HepG2 (cell line): ENCODE measurements around the gene C1D. TPM values are rescaled to one million over a fixed set of nuclear protein-coding genes. Genes with fewer than 3 reads are reported as not detected.

Experiments
- ARNTL ChIP-seq: sonication (generic); formaldehyde crosslinking; IDR thresholded peaks from 2 replicates; pipeline ENCODE4 v1.4.0; 2020; ENCODE audit warnings: mild to moderate bottlenecking, missing genetic modification reagents
- ELK4 ChIP-seq: sonication (generic); formaldehyde crosslinking; IDR thresholded peaks from 2 replicates; pipeline ENCODE4 v1.9.0; 2021; ENCODE audit warnings: missing genetic modification reagents, borderline replicate concordance
- FIP1L1 ChIP-seq: fragments of 200-400 bp; formaldehyde crosslinking; IDR thresholded peaks from 2 replicates; pipeline ENCODE4 v1.6.1; 2018; ENCODE audit warnings: low read depth, mild to moderate bottlenecking, low read length, moderate library complexity, borderline replicate concordance; ENCODE audit not compliant: insufficient read depth
- GMEB2 ChIP-seq: IDR thresholded peaks from 2 replicates; pipeline ENCODE4 v1.6.1; 2016; ENCODE audit warnings: missing biosample characterization, missing genetic modification reagents, low read depth
- KDM5A ChIP-seq: fragments of 200-600 bp; sonication (generic); IDR thresholded peaks from 2 replicates; pipeline ENCODE4 v1.7.0; 2018; ENCODE audit warnings: antibody characterized with exemption, mild to moderate bottlenecking, low read length, borderline replicate concordance
- MED1 ChIP-seq: sonication (generic); formaldehyde crosslinking; IDR thresholded peaks from 2 replicates; pipeline ENCODE4 v1.4.0; 2020; ENCODE audit warnings: missing genetic modification reagents
- NBN ChIP-seq: fragments of 450-650 bp; conservative IDR thresholded peaks from 2 replicates; pipeline ENCODE4 v1.6.1; 2017
- NCOA2 ChIP-seq: sonication (generic); formaldehyde crosslinking; IDR thresholded peaks from 2 replicates; pipeline ENCODE4 v1.8.0; 2022; ENCODE audit warnings: inconsistent platforms
- POGZ ChIP-seq: sonication (generic); formaldehyde crosslinking; IDR thresholded peaks from 2 replicates; pipeline ENCODE4 v1.4.0; 2020; ENCODE audit warnings: mild to moderate bottlenecking, missing genetic modification reagents
- PRDM10 ChIP-seq: sonication (generic); formaldehyde crosslinking; IDR thresholded peaks from 2 replicates; pipeline ENCODE4 v1.4.0; 2020; ENCODE audit warnings: low read depth, missing genetic modification reagents
- REL ChIP-seq: sonication (generic); formaldehyde crosslinking; conservative IDR thresholded peaks from 2 replicates; pipeline ENCODE4 v1.8.0; 2022; ENCODE audit warnings: mild to moderate bottlenecking, missing genetic modification reagents, moderate library complexity
- SAP130 ChIP-seq: IDR thresholded peaks from 2 replicates; pipeline ENCODE4 v1.6.1; 2016; ENCODE audit warnings: low read depth
- SOX5 ChIP-seq: IDR thresholded peaks from 2 replicates; pipeline ENCODE4 v1.6.1; 2016; ENCODE audit warnings: borderline replicate concordance
- TFDP1 ChIP-seq: IDR thresholded peaks from 2 replicates; pipeline ENCODE4 v1.6.1; 2016; ENCODE audit warnings: missing compliant biosample characterization, missing genetic modification reagents, borderline replicate concordance
- ZMYM4 ChIP-seq: sonication (generic); formaldehyde crosslinking; IDR thresholded peaks from 2 replicates; pipeline ENCODE4 v1.8.1; 2023; ENCODE audit warnings: mild to moderate bottlenecking, missing genetic modification reagents
- ZNF331 ChIP-seq: sonication (generic); formaldehyde crosslinking; IDR thresholded peaks from 2 replicates; pipeline ENCODE4 v1.4.0; 2020; ENCODE audit warnings: missing genetic modification reagents
- ZNF556 ChIP-seq: sonication (generic); formaldehyde crosslinking; IDR thresholded peaks from 2 replicates; pipeline ENCODE4 v1.4.0; 2020; ENCODE audit warnings: mild to moderate bottlenecking, missing genetic modification reagents, borderline replicate concordance
- ZNF670 ChIP-seq: sonication (generic); formaldehyde crosslinking; IDR thresholded peaks from 2 replicates; pipeline ENCODE4 v1.8.0; 2022; ENCODE audit warnings: mild to moderate bottlenecking, missing genetic modification reagents, borderline replicate concordance
- ZNF678 ChIP-seq: sonication (generic); formaldehyde crosslinking; IDR thresholded peaks from 2 replicates; pipeline ENCODE4 v1.4.0; 2020; ENCODE audit warnings: mild to moderate bottlenecking, missing genetic modification reagents
- ZNF773 ChIP-seq: sonication (generic); formaldehyde crosslinking; IDR thresholded peaks from 2 replicates; pipeline ENCODE4 v1.4.0; 2020; ENCODE audit warnings: missing genetic modification reagents, borderline replicate concordance
- polyA plus RNA-seq, 8 experiments: library from polyadenylated mRNA; depleted of rRNA in 3 of 8; stranded (reverse) in 7 of 8; unstranded in 1 of 8; fragments of >200 nt; fragmentation: Illumina TruSeq in 4 of 8; extraction: Trizol in 4 of 8; gene quantifications; 2 replicates each; pipeline versions ENCODE4 v1.2.1 to v1.2.3, GENCODE V29; 2011 to 2016; ENCODE audit warnings: low read depth in 4 of 8, missing spikeins in 1 of 8, mixed read lengths in 1 of 8; ENCODE audit not compliant: insufficient read depth in 1 of 8
- total RNA-seq, 5 experiments: library from RNA; depleted of rRNA; stranded (reverse); fragments of >200 nt; fragmentation: Illumina TruSeq; extraction: Trizol; gene quantifications; 2 replicates each; pipeline ENCODE4 v1.2.3, GENCODE V29; 2016; ENCODE audit warnings: low read depth in 1 of 5
- TF ChIP-seq, protein P1 (sequence below): sonication (generic); formaldehyde crosslinking; conservative IDR thresholded peaks from 2 replicates; pipeline ENCODE4 v1.4.0; 2020; ENCODE audit warnings: missing genetic modification reagents

Gene C1D
- total and polyA plus RNA-seq, 2 of the 13 experiments (the other 11 are each of a cell fraction or from before 2014, with no cell fraction given), result 38.1 to 43.5 TPM

GRCh38 chr2:68062680-68063387, at the start of gene C1D (continued):
- TF ChIP-seq ZNF670 (CRISPR knock-in tag) (peak; percentile 84), ZNF678 (no peak), NCOA2 (CRISPR knock-in tag) (0 out of 2 replicates have a peak, but pooled peaks have one; percentile 36), SOX5 (CRISPR knock-in tag) (peak; percentile 62; the same call in 1 of the 2 replicates), NBN (no peak), MED1 (CRISPR knock-in tag) (peak; percentile 54), TFDP1 (peak; percentile 61; the same call in 1 of the 2 replicates), ARNTL (CRISPR knock-in tag) (peak; percentile 36; the same call in 1 of the 2 replicates), POGZ (CRISPR knock-in tag) (peak; percentile 95), GMEB2 (CRISPR knock-in tag) (peak; percentile 36; the same call in 1 of the 2 replicates), FIP1L1 (no peak), KDM5A (peak; percentile 99), SAP130 (CRISPR knock-in tag) (peak; percentile 96), ELK4 (CRISPR knock-in tag) (0 out of 2 replicates have a peak, but pooled peaks have one; percentile 9), ZNF556 (CRISPR knock-in tag) (0 out of 2 replicates have a peak, but pooled peaks have one; percentile 47), REL (CRISPR knock-in tag) (no peak), ZNF331 (CRISPR knock-in tag) (peak; percentile 79), ZNF773 (CRISPR knock-in tag) (no peak), ZMYM4 (CRISPR knock-in tag) (peak; percentile 96), PRDM10 (CRISPR knock-in tag) (peak; percentile 41; the same call in 1 of the 2 replicates)
- TF ChIP-seq, protein P1, sequence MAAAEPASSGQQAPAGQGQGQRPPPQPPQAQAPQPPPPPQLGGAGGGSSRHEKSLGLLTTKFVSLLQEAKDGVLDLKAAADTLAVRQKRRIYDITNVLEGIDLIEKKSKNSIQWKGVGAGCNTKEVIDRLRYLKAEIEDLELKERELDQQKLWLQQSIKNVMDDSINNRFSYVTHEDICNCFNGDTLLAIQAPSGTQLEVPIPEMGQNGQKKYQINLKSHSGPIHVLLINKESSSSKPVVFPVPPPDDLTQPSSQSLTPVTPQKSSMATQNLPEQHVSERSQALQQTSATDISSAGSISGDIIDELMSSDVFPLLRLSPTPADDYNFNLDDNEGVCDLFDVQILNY (CRISPR knock-in tag), result no peak
